Activated CD4-positive, alpha-beta T cell treated with anti-CD3 and anti-CD28 coated beads, Interleukin-2, Interleukin-6, amounts not matched to agents 100 ng/mL and 50 ng/mL, durations not matched to agents 16 hours and 8 hours (primary cell): Measurements from ENCODE around the gene FASTKD2.
"Not testable (repeated sequence)": the region's sequence is repeated elsewhere in the genome, so short reads cannot be mapped to it uniquely, and the experiment has no call there.

Experiments
- DNase-seq: peaks from one replicate; pipeline ENCODE4 v3.0.0-alpha.2; 2020

Gene FASTKD2

DNA sequence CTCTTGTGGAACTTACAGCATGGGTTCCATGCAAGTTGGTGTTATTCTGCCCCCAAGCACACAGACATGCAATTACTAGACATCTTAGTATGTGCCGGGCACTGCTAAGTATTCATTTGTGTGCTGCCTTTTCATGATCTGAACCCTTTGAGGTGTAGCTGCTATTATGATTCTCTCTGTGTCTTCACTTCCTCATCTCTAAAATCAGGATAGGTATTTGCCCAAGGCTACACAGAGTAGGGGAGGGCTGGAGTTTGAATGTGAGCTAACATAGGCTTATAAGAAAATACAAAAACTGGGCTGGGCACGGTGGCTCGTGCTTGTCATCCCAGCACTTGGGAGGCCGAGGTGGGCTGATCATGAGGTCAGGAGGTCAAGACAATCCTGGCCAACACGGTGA lies 27.2 kb downstream of the FASTKD2 start:
- DNase-seq = no peak

DNA sequence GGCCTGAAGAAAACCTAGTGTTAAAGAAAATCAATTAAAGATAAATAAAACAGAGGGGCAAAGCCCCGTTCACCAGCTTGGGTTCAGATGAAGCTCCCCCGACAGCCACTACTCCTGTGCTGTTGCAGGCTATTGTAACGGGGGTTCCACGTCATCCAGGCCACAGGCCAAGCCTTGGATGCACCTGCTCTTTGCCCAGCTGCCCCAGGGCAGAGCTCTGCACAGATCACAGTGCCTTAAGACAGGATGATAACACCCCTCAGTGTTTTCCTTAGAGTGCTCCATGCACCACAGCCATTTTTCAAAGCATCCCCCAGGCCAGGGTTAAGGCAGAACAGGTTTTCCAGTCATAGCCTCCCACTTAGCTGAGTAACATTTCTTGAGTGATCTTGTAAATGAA lies 32.0 kb downstream of the FASTKD2 start:
- DNase-seq = no peak

DNA sequence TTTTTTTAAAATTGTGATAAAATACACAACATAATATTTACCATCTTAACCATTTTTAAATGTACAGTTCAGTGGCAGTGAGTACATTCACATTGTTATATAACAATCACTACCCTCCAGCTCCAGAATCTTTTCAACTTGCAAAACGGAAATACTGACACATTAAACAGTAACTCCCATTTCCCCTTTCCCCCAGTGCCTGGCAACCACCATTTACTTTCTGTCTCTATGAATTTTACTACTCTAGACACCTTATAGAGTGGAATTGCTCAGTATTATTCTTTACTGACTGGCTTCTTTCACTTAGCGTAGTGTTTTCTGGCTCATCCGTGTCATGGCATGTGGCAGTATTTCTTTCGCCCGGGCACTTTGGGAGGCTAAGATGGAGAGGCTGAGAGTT lies 32.6 kb downstream of the FASTKD2 start:
- DNase-seq = peak; percentile 36

DNA sequence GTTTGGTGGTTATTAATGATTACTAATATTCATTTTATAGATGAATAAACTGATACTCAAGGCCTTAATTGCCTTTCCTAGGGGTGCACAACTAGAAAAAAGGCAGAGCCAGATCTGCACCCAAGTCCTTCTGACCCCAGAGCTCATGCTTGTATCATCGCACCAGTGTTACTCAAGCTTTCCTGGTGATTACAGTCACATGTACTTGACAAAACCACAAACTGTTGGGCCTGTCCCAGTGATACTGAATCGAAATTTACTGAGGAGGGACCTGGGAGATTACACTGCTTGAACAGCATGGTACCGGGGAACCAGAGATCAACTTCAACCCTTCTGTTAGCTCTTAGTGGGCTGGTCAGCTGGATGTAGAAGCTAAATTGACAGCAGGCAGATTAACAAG lies 33.7 kb downstream of the FASTKD2 start:
- peak; percentile 37 for DNase-seq

DNA sequence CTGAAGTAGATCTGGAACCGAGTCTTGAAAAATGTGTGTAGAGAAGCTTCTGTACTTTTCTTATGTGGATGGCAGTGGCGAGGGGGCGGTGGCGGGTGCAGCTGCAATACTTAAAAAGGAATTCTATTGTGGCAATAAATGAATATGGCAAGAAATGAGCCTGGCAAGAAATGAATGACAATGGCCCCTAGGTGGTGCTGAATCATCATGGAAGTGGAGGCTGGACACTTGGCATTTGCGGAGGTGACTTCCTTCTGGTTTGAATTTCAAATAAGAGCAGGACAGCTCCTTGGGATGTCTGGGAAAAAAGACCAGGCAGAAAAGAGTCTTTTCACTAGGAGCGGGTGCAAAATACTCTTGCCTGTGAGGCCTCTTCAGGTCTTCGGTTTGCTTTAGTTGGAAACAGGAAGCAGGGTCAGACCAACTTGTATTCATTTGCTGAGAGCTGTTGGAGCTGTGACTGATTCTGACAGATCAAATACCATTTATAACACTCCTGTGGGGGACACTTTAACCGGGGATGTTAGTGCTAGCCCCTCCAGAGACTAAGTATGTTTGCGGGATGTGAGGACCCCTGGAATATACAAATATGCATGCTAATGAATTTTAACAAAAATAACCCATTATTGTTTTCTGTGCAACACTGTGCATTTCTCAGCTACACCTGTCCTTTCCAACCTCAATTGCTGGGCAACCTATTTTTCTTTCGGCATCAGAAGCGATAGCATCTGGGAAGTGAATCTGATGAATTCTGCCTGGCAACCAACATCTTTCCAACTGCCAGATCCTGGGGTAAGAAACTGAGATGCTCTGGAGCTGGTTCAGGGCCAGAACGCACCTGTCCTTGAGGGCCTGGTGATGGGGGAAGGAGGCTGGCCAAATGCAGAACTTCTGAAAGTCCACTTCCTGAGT lies 35.4 kb downstream of the FASTKD2 start:
- peak; percentile 58 for DNase-seq

DNA sequence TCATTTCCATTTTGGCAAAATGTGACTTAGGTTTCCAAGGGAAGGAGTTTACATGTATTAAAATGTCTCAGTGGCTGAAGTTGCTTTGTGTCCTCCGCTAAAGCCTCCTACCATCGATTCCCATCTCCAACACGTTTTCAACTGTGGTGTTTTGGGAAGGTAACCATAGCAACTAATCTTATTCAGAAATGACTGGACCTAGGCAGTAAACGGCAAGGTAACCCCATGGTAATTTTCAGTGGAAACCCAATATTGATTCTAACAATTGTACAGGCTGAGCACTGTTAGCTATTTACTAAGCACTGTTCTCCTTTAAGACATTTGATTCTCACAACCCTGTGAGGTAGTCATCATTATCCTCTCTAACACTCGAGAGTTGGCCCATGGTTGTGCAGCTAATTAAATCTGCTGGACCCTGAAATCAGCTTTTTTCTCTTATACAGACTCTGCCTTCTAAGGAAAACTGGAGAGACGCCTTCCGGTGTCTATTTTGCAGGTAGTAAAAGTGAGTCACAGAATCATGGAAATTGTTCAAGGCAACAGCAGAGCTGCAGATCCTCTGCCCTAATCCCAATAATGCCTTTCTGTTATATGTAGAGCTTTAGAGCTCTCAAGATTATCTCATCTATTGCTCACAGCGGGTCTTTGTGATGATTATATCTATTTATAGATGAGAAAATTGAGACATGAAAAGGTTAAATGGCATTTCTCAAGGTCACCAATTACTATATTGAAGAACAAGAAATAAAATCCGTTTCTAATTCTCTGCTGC lies 36.2 kb downstream of the FASTKD2 start:
- no peak for DNase-seq

DNA sequence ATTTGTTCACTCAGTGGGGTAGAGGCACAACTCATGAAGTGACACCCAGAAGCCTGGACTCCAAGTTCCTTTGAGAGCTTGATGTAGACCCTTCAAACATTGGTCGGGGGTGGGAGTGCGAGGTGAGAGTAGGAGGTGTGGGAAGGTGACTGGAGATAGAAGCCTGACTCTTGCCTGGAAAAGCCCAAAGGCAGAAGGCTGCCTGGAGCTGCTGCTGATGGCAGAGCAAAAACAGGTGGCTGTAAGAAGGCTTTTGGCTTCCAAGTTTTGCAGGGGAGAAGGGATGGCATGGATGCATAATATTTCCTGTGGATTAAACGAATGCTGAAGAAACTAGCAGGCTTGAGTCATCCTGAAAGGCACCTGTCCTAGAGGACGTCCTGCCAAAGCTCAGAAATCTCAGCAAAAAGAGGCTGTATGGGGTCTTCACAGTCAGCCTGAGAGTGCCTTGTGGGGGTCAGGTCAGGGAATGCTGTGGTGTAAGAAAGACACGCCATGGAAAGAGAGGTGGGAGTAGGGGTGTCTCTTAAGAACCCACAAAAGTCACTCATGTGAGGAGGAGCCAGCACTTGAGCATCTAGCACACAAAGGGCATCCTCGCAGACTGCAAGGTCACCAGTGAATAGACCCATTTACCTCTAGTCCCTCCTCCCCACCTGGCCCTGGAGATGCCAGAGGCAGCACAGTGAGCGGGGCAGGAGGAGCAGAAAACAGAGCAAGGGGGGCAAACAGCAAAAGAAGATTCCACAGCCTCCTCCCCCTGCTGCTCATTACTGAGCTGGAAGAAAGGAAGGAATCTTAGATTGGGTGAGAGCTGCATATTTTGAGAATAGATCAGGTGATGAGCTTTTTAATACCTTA lies 37.5 kb downstream of the FASTKD2 start:
- DNase-seq = no peak

DNA sequence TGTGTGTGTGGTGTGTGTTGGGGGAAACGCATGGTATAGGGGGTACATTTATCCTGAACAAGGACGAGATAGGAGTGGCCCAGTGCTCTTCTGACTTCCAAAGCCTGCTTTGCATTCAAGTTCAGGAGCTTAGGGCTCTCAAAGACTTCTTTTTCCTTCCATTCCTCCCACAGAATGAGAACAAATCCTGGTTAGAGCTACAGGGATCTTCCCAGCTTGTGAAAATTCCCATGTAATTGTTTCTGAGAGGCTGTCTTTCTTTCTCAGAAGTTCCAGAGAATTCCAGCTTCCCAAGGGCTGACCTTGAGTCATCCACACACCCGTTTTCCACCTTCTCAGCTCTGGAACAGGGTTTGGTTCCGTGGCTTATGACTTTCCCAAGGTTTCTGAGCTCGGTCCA lies 38.9 kb downstream of the FASTKD2 start:
- no peak for DNase-seq

DNA sequence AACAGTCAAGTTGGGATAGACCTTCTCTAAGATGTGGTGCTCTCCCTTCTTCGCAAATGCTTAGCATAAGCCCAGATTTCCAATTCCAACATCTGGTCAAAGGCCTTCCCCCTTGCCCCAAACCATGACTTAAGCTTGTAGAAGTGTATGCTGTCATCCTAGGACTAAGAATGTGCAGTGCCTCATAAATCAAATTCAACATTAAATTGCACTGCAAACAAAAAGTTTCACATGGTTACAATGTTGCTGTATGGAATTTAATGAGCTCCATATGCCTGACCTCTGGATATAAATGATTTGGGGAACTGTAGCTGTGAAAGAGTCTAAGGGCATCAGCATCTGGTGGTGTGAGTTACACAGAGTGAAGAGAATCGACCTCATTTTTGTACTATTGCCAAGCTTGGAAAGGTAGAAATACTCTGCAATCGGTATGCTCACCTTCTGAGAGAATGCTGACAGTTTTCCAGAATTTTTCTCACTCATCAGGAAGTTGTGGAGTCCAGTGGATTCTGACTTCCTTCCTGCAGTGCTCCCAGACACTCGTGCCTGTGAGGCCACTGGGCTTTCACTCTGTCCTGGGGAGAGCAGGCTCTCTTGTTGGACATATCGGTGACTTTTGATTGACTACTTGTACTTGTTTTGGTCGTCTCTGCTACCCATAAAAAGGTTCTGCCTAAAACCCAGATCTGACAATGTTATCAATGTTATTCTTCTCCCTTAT lies 40.6 kb downstream of the FASTKD2 start:
- DNase-seq = no peak

DNA sequence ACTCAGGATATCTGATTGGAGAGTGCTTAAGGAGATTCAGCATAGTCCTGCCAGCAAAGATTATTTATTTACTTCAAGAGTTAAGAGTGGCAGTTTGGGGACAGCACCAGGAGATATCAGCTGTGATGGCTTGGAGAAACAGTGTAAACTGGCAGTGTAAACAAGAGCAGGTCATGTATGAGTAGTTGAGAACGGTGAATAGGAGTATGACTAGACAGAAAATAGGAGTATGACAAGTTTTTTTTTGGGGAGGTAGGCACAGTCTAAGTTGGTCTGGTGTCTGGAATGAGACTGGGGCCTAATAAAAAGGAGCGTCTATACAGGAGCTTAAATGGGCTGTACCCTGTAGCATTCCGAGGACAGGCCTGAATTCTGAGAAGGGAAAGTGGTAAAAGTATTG lies 42.2 kb downstream of the FASTKD2 start:
- DNase-seq = not testable (repeated sequence)

DNA sequence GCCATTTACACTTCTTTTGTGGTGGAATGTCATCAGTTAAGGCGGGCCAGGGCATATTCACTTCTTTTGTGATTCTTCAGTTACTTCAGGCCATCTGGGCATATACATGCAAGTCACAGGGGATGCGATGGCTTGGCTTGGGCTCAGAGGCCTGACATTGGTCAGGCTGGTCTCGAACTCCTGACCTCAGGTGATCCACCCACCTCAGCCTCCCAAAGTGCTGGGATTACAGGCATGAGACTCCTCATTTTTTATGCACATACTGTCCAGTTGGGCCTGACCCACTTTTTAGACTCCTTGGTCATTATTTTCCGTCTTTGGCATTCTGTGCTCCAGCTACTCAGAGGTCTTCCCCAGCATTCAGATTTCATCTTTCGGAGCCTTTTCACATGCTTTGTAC lies 47.1 kb downstream of the FASTKD2 start:
- not testable (repeated sequence) for DNase-seq

DNA sequence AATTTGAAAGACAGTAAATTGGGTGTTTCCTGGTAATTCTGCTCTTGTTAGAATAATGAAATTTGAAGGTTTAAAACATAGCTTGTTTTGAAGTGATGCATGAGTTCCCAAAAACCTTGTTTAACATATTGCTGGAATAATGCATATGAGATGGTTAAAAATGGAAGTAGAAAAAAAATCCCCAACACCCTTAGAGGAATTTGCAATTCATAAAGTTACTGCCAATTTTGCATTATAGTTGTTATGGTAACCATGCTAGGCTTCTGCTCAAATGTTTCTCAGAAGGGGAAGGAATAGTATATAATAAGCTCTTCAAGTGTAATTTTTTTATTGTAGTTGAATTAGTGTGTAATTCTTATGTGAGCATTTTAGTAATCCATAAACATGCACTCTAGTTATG lies 49.1 kb downstream of the FASTKD2 start:
- DNase-seq = no peak

DNA sequence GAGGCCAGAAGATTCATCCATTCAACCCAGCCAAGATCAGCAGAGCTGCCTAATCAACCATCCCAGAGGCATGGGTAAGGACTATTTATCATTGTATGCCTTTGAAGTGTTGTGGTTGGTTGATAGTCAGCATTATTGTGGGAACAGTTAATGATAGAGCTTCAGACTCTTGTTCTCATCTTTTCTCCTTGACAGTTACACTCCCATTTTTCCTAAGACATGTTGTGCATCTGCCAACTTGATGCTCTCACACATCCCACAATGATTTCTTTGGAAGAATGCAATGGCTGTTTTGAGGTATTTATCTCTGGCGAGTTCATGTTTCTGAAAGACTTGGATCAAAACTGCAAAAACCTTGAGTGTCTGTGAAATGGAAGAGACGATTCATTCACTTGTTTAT lies 55.4 kb downstream of the FASTKD2 start:
- DNase-seq = no peak

DNA sequence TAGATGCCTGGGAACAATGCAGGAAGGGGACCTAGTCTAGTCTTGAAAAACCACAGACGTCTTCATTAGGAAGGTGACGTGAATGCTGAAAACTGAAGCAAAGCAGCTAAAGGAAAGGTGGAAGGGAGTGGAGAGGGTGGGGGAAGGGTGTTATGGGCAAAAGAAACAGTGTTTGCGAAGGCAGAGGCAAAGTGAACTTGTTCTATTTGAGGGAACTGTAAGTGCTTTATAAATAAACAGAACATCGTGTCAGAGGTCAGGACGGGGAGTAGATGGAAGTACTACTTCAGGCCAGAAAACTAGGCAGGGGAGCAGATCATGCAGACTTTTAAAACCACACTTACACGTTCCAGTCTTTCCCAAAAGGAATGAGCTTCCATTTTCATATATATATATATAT lies 57.8 kb downstream of the FASTKD2 start:
- no peak for DNase-seq

DNA sequence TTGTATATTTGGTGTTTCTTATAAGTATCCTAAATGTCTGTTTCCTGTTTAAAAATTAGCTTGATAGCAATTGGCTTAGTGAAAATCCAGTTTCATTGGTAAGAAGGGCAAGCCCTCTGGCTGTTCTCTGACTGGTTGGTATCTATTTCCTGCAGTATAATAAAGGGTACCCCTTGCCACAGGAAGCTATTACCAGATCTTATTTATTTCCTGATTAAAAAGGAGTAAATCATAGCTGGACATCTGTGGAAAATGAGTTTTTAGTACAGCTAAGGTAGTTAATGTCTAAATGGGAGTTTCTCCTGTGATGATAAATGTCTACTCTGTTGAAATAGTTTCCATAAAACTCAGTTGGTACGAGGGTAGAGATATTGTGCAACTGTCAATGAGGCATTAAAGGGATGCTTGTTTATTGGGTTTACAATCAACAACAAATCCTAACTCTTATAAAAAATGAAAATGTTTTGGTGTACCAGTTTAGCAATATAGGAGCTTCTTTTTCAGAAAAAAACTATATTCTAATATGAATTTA lies 58.7 kb downstream of the FASTKD2 start:
- DNase-seq = no peak

DNA sequence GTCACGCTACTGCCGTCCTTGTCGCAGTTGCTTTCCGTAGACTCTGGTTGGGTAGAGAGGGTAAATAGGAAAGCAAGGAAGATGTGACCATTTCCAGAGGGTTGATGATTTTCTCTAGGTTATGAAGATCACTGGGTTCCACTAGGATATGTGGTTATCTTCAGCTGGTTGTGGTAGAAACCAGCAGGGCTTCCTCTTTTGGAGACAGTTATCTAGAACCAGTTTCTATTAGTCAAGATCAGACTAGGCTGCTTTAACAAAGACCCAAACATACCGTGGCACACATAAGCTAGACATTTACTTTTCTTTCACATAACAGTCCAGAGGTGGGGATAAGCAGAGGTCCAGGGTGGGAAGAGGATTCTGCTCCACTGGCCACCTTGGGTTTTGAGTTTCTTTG lies 59.6 kb downstream of the FASTKD2 start:
- DNase-seq = no peak

DNA sequence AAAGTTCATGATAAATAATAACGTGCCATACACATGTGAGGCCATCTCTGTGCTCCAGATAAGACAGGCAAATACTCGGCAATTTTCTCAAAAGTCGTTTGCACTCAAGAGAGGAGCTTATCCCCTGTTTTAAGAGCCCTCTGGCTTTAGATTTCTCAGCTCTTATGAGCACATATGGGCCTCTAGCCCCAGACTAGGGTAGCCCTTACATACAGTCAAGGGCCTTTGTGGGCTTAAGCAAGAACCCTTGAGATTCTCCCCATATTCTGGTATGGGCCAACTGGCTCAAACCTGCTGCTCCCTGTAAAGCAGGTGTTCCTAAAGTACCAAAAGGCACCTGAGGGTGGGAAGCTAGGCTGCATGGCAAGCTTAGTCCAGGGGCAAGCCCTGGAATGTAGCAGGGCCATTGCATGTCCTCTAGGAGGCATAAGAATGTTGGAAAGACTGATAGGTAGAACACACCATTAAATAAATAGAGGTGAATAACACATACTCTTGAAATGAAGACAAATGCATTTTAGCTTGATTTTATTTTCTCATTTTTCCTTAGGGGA lies 66.1 kb downstream of the FASTKD2 start:
- no peak for DNase-seq

DNA sequence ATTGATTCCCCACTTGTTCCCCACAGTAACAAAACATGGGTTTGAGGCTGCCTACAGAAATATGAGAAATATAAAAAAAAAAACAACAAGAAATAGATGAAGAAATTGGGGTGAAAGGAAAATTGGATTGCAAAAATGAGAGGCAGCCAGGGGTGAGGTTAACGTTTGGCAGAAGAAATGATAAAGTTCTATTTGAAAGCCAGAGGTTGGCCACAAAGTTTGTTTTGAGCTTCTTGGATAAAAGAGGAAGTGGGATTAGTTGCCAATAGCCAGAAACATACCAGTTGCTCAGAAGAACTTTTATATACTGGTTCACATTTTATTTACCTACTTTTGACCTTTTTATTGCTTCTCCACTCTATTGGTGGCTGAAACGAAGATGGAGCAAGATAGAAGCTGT lies 67.5 kb downstream of the FASTKD2 start:
- DNase-seq = no peak

DNA sequence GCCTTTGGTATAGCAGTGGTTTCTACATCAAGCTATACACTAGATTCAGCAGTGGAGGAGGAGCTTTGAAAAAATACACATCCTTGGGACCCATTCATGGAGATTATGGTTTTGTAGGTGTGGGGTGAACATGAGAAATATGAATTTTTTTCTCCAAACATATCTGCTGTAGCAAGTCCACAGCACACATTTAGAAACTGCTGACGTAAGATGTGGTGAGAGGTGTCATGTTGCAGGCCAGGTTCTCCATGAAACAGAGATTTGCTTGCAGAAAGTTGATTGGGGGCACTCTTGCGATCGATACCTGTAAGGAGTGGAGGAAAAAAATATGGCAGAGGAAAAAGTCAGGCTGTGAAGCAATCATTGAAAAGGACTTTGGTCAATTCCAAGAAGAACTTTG lies 67.9 kb downstream of the FASTKD2 start:
- no peak for DNase-seq

DNA sequence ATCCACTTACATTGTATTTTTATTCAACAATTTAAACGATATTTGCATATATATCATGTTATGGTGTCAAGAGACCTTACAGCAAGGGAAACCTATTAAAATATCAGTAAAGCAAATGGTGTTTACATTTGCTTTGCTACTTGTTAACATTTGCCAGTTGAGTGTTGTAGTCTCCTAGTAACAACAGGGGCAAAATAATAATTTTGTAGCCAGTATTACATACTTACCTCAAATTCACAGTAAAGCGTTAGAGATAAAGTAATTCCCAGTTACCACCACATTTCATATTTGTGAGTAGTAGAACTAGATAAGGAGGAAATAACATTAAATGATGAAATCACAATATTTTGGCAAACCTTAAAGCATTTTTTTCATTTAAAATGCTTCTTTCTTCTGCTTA lies 71.3 kb downstream of the FASTKD2 start:
- no peak for DNase-seq

DNA sequence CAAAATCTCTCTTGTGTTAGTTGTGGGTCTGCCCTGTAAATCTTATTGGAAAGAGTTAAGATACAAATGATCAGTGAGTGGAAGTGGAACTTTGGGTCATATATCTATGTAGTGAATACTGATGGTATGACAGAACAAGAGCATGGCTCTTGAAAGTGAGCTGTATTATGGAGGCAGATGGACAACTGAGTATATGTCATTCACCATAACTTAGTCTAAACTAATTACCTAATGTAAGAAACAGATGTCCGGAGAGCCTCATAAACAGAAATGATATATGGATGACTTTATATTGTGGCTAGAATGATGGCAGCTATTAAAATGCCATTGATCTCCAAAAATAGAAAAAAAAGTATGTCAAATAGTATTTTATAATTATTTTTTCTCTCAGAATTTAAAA lies 72.4 kb downstream of the FASTKD2 start:
- no peak for DNase-seq

DNA sequence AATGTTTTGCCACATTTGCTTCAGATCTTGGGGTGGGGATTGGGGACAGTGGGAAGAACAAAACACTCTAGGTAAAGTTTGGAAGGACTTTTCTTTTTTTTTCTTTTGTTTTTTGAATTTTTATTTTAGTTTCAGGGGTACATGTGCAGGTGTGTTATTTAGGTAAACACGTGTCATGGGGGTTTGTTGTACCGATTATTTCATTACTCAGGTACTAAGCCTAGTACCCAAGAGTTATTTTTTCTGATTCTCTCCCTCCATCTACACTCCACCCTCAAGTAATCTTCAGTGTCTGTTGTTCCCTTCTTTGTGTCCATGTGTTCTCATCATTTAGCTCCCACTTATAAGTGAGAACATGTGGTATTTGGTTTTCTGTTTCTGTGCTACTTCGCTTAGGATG lies 73.3 kb downstream of the FASTKD2 start:
- no peak for DNase-seq
